ENCODE results near the gene BTNL3. TPM values are rescaled to one million over a fixed set of nuclear protein-coding genes. Genes with fewer than 3 reads are reported as not detected.
"Not testable (repeated sequence)": the region's sequence is repeated elsewhere in the genome, so short reads cannot be mapped to it uniquely, and the experiment has no call there.

BTNL3 gene
- total and polyA plus RNA-seq, 2 donors (not counting 3 experiments of a cell fraction or from before 2014, with no cell fraction given): not detected

DNA sequence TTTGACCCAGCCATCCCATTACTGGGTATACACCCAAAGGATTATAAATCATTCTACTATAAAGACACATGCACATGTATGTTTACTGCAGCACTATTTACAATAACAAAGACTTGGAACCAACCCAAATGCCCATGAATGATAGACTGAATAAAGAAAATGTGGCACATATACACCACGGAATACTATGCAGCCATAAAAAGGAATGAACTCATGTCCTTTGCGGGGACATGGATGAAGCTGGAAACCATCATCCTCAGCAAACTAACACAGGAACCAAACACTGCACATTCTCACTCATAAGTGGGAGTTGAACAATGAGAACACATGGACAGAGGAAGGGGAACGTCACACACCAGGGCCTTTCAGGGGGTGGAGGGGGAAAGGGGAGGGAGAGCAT lies 28.8 kb downstream of the BTNL3 start:
- H4K20me1 ChIP-seq (replicated peaks; ENCODE audit: control insufficient read depth, extremely low read depth, insufficient read depth, low read length); H2AFZ ChIP-seq (ENCODE audit: low read depth, low read length); H3K36me3 ChIP-seq (ENCODE audit: control insufficient read depth in 2 of 2, extremely low read depth in 1 of 2, insufficient read depth in 2 of 2, low read length in 2 of 2); BruUV-seq (replicated peaks); H3K4me2 ChIP-seq (ENCODE audit: insufficient read depth, low read length); H3K79me2 ChIP-seq (ENCODE audit: control insufficient read depth, insufficient read depth, low read length); H3K9ac ChIP-seq (replicated peaks; ENCODE audit: extremely low read depth, insufficient read depth, low read length); H3K4me3 ChIP-seq (replicated peaks in 1 of 3; ENCODE audit: insufficient read depth in 1 of 3, low read depth in 1 of 3, low read length in 3 of 3); H3K4me1 ChIP-seq (ENCODE audit: control insufficient read depth, extremely low read depth, insufficient read depth, low read length); intact Hi-C loops (cut with micrococcal nuclease); H3K27me3 ChIP-seq (ENCODE audit: control insufficient read depth in 2 of 2, insufficient read depth in 2 of 2, low read length in 2 of 2); H3K9me3 ChIP-seq (replicated peaks; ENCODE audit: control insufficient read depth, insufficient read depth, low read length); FAIRE-seq; H3K27ac ChIP-seq (ENCODE audit: insufficient read depth, low read depth, low read length); POLR2A ChIA-PET; DNase-seq (ENCODE audit: low read depth, low spot score); CTCF ChIA-PET; dilution Hi-C loops (cut with MboI; ENCODE audit: extremely low pct_ligation_motif_present, low sequenced_read_pairs); H3K9me1 ChIP-seq (replicated peaks; ENCODE audit: control insufficient read depth, extremely low read depth, insufficient read depth, low read length): not testable (repeated sequence)

DNA sequence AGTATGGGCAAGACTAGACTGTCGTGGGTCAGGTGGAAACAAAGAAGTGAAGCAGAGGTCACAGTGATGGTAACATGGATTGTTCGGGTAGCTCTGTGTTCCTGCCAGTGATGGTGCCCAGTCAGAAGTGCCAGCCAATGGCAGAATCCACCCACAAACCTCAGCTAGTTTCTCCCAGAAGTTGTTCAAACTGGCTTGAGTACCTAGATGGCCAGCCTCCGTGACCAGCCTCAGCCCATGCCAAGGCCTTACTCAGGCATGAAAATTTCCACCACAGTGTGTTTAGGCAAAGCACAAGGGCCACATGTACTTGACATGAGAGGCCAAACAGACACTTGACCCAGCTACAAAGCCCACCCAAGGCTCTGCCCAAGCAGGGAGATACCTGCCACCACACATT lies 32.0 kb downstream of the BTNL3 start:
- Histone ChIP-seq H3K9me3 (replicated peaks; ENCODE audit: control insufficient read depth, insufficient read depth, low read length) (no peaks in the 10 kb centered on the region), H3K9ac (replicated peaks; ENCODE audit: extremely low read depth, insufficient read depth, low read length) (no peak overlapping the region), H4K20me1 (replicated peaks; ENCODE audit: control insufficient read depth, extremely low read depth, insufficient read depth, low read length) (no peaks in the 10 kb centered on the region), H2AFZ (ENCODE audit: low read depth, low read length) (no peak overlapping the region), H3K27ac (ENCODE audit: insufficient read depth, low read depth, low read length) (no peak overlapping the region), H3K4me2 (ENCODE audit: insufficient read depth, low read length) (no peak overlapping the region), H3K9me1 (replicated peaks; ENCODE audit: control insufficient read depth, extremely low read depth, insufficient read depth, low read length) (no peaks in the 10 kb centered on the region), H3K4me1 (ENCODE audit: control insufficient read depth, extremely low read depth, insufficient read depth, low read length) (no peaks in the 10 kb centered on the region), H3K4me3 (replicated peaks in 1 of 3; ENCODE audit: insufficient read depth in 1 of 3, low read depth in 1 of 3, low read length in 3 of 3) (no peak overlapping the region), H3K27me3 (ENCODE audit: control insufficient read depth in 2 of 2, insufficient read depth in 2 of 2, low read length in 2 of 2) (no peaks in the 10 kb centered on the region), H3K36me3 (ENCODE audit: control insufficient read depth in 2 of 2, extremely low read depth in 1 of 2, insufficient read depth in 2 of 2, low read length in 2 of 2) (no peaks in the 10 kb centered on the region), H3K79me2 (ENCODE audit: control insufficient read depth, insufficient read depth, low read length) (no peaks in the 10 kb centered on the region)
- intact Hi-C loops (cut with micrococcal nuclease): no loop called here
- FAIRE-seq (no peak), DNase-seq (ENCODE audit: low read depth, low spot score) (no peak)
- no TSS peak for BruUV-seq (replicated peaks)
- CTCF ChIA-PET: no interaction called here
- POLR2A ChIA-PET: no interaction called here
- TF ChIP-seq GATA2 (IDR thresholded peaks at IDR 0.05; ENCODE audit: insufficient read depth, insufficient read length, low read depth, low read length) (no peak), FOS (IDR thresholded peaks at IDR 0.05; ENCODE audit: borderline replicate concordance, insufficient read depth, low read length) (no peak), POLR2A (IDR thresholded peaks at IDR 0.05; ENCODE audit: low read depth, low read length) (no peak)
- TF ChIP-seq, protein P1, sequence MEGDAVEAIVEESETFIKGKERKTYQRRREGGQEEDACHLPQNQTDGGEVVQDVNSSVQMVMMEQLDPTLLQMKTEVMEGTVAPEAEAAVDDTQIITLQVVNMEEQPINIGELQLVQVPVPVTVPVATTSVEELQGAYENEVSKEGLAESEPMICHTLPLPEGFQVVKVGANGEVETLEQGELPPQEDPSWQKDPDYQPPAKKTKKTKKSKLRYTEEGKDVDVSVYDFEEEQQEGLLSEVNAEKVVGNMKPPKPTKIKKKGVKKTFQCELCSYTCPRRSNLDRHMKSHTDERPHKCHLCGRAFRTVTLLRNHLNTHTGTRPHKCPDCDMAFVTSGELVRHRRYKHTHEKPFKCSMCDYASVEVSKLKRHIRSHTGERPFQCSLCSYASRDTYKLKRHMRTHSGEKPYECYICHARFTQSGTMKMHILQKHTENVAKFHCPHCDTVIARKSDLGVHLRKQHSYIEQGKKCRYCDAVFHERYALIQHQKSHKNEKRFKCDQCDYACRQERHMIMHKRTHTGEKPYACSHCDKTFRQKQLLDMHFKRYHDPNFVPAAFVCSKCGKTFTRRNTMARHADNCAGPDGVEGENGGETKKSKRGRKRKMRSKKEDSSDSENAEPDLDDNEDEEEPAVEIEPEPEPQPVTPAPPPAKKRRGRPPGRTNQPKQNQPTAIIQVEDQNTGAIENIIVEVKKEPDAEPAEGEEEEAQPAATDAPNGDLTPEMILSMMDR (IDR thresholded peaks at IDR 0.05; ENCODE audit: extremely low read depth in 1 of 2, insufficient read depth in 1 of 2, low read depth in 1 of 2, low read length in 2 of 2): no peak
- dilution Hi-C loops (cut with MboI; ENCODE audit: extremely low pct_ligation_motif_present, low sequenced_read_pairs): no loop called here
